ENCODE data around the gene PRUNE1.

- TF ChIP-seq POLR2A (IDR thresholded peaks at IDR 0.05) (no peak), CTCF (IDR thresholded peaks at IDR 0.05) (no peak)
Observed at GRCh38 chr1:150985179-150985825, 22.9 kb upstream of the PRUNE1 start.
